H9 (cell line): Measurements from ENCODE around the gene XRCC6. TPM values are rescaled to one million over a fixed set of nuclear protein-coding genes. Genes with fewer than 3 reads are reported as not detected.

Source experiments
- DNase-seq: peaks from one replicate; pipeline ENCODE4 v3.0.0-alpha.2; 2017
- H2AFZ ChIP-seq: one replicate; pipeline ENCODE4 v1.6.1; 2013; ENCODE audit warnings: mild to moderate bottlenecking, low read length, control low read depth, moderate library complexity
- H2AK5ac ChIP-seq: 2 replicates; pipeline ENCODE4 v1.6.1; 2013; ENCODE audit warnings: low read length, control low read depth, mixed read lengths; ENCODE audit not compliant: insufficient read length
- H2BK120ac ChIP-seq: one replicate; pipeline ENCODE4 v1.6.1; 2013; ENCODE audit warnings: low read depth, mild to moderate bottlenecking, low read length, control low read depth, inconsistent platforms; ENCODE audit not compliant: poor library complexity, severe bottlenecking
- H2BK12ac ChIP-seq: 2 replicates; pipeline ENCODE4 v1.6.1; 2013; ENCODE audit warnings: low read length, control low read depth, mixed read lengths, low read depth; ENCODE audit not compliant: insufficient read length
- H2BK15ac ChIP-seq: 2 replicates; pipeline ENCODE4 v1.6.1; 2013; ENCODE audit warnings: low read depth, low read length, control low read depth
- H2BK20ac ChIP-seq: one replicate; pipeline ENCODE4 v1.6.1; 2013; ENCODE audit warnings: low read depth, mild to moderate bottlenecking, low read length, control low read depth, inconsistent platforms; ENCODE audit not compliant: poor library complexity, severe bottlenecking
- H2BK5ac ChIP-seq: 2 replicates; pipeline ENCODE4 v1.6.1; 2013; ENCODE audit warnings: low read length, control low read depth, mixed read lengths; ENCODE audit not compliant: insufficient read length
- H3K14ac ChIP-seq: 2 replicates; pipeline ENCODE4 v1.6.1; 2013; ENCODE audit warnings: low read length, control low read depth; ENCODE audit not compliant: insufficient read depth
- H3K18ac ChIP-seq: 2 replicates; pipeline ENCODE4 v1.6.1; 2013; ENCODE audit warnings: low read depth, mild to moderate bottlenecking, mixed read lengths, low read length, control low read depth; ENCODE audit not compliant: insufficient read length
- H3K23ac ChIP-seq: 2 replicates; pipeline ENCODE4 v1.6.1; 2013; ENCODE audit warnings: low read length, control low read depth, mixed read lengths, low read depth; ENCODE audit not compliant: insufficient read length
- H3K23me2 ChIP-seq: 2 replicates; pipeline ENCODE4 v1.6.1; 2013; ENCODE audit warnings: low read depth, mild to moderate bottlenecking, mixed read lengths, low read length, control low read depth; ENCODE audit not compliant: insufficient read length, poor library complexity, severe bottlenecking
- H3K27ac ChIP-seq: 2 replicates; pipeline ENCODE4 v1.5.1; 2013; ENCODE audit warnings: low read length, control low read depth, mixed read lengths, low read depth; ENCODE audit not compliant: insufficient read length
- H3K27me3 ChIP-seq: 2 replicates; pipeline ENCODE4 v1.6.1; 2013; ENCODE audit warnings: low read length, control low read depth, inconsistent platforms; ENCODE audit not compliant: insufficient read depth
- H3K4ac ChIP-seq: 2 replicates; pipeline ENCODE4 v1.6.1; 2013; ENCODE audit warnings: low read depth, mild to moderate bottlenecking, control low read depth, inconsistent platforms, low read length, moderate library complexity
- H3K4me1 ChIP-seq: 2 replicates; pipeline ENCODE4 v1.6.1; 2013; ENCODE audit warnings: low read length, control low read depth, inconsistent platforms; ENCODE audit not compliant: insufficient read depth
- H3K4me2 ChIP-seq: 2 replicates; pipeline ENCODE4 v1.6.1; 2013; ENCODE audit warnings: low read length, control low read depth, mixed read lengths; ENCODE audit not compliant: insufficient read length, insufficient read depth
- H3K56ac ChIP-seq: 2 replicates; pipeline ENCODE4 v1.6.1; 2013; ENCODE audit warnings: low read depth, mild to moderate bottlenecking, mixed read lengths, low read length, control low read depth; ENCODE audit not compliant: insufficient read length
- H3K79me1 ChIP-seq: 2 replicates; pipeline ENCODE4 v1.6.1; 2013; ENCODE audit warnings: low read depth, mild to moderate bottlenecking, moderate library complexity, low read length, control low read depth, inconsistent platforms; ENCODE audit not compliant: insufficient read depth, poor library complexity, severe bottlenecking
- H3K79me2 ChIP-seq: 2 replicates; pipeline ENCODE4 v1.6.1; 2013; ENCODE audit warnings: low read length, control low read depth, inconsistent platforms; ENCODE audit not compliant: insufficient read depth
- H3K9ac ChIP-seq: 2 replicates; pipeline ENCODE4 v1.6.1; 2013; ENCODE audit warnings: low read length, control low read depth, mixed read lengths; ENCODE audit not compliant: insufficient read length; ENCODE audit errors: extremely low read depth
- H3K9me3 ChIP-seq: one replicate; pipeline ENCODE4 v1.6.1; 2013; ENCODE audit warnings: low read depth, low read length, inconsistent platforms; ENCODE audit not compliant: control insufficient read depth
- H3T11ph ChIP-seq: one replicate; pipeline ENCODE4 v1.6.1; 2013; ENCODE audit warnings: mild to moderate bottlenecking, low read length, control low read depth, inconsistent platforms
- H4K20me1 ChIP-seq: one replicate; pipeline ENCODE4 v1.6.1; 2013; ENCODE audit not compliant: control insufficient read depth, insufficient read length, insufficient read depth
- H4K5ac ChIP-seq: 2 replicates; pipeline ENCODE4 v1.6.1; 2013; ENCODE audit warnings: low read depth, mild to moderate bottlenecking, mixed read lengths, low read length, control low read depth; ENCODE audit not compliant: insufficient read length
- H4K8ac ChIP-seq: replicated peaks from 2 replicates; pipeline ENCODE4 v1.6.1; 2013; ENCODE audit warnings: low read length, control low read depth, mixed read lengths, low read depth; ENCODE audit not compliant: insufficient read length
- H4K91ac ChIP-seq: 2 replicates; pipeline ENCODE4 v1.6.1; 2013; ENCODE audit warnings: low read depth, mild to moderate bottlenecking, moderate library complexity, mixed read lengths, low read length, control low read depth; ENCODE audit not compliant: insufficient read length
- H3K27ac Mint-ChIP-seq, 3 experiments: 2 replicates in 2 of 3; 3 replicates in 1 of 3; pipeline ENCODE4 v1.8.0; 2020 to 2021; ENCODE audit warnings: mixed read lengths in 3 of 3, mild to moderate bottlenecking in 1 of 3, moderate library complexity in 1 of 3
- H3K27me3 Mint-ChIP-seq: 2 replicates; pipeline ENCODE4 v1.8.0; 2021; ENCODE audit warnings: low read depth, mild to moderate bottlenecking, moderate library complexity, mixed read lengths
- H3K36me3 Mint-ChIP-seq, 3 experiments: 2 replicates in 2 of 3; 3 replicates in 1 of 3; pipeline ENCODE4 v1.8.0; 2020 to 2021; ENCODE audit warnings: low read depth in 3 of 3, mixed read lengths in 3 of 3; ENCODE audit not compliant: insufficient read depth in 1 of 3
- H3K4me1 Mint-ChIP-seq, 2 experiments: 2 replicates each; pipeline ENCODE4 v1.8.0; 2020; ENCODE audit warnings: mixed read lengths in 2 of 2
- H3K4me3 Mint-ChIP-seq, 2 experiments: 2 replicates in 1 of 2; 3 replicates in 1 of 2; pipeline ENCODE4 v1.8.0; 2020 to 2021; ENCODE audit warnings: mild to moderate bottlenecking in 2 of 2, mixed read lengths in 2 of 2, moderate library complexity in 1 of 2
- H3K9me3 Mint-ChIP-seq, 2 experiments: 2 replicates in 1 of 2; 3 replicates in 1 of 2; pipeline ENCODE4 v1.8.0; 2020; ENCODE audit warnings: mild to moderate bottlenecking in 2 of 2, mixed read lengths in 2 of 2, moderate library complexity in 1 of 2
- WGBS: extraction: QIAGEN DNeasy Blood & Tissue Kit; methylation state at CpG from one replicate; pipeline ENCODE4 v1.1.7; 2013; ENCODE audit warnings: missing lambda C conversion rate, low lambda C conversion rate, mixed read lengths; ENCODE audit not compliant: insufficient read length; ENCODE audit errors: extremely low coverage; 5-methylcytosine and 5-hydroxymethylcytosine counted together
- total RNA-seq: library from RNA; stranded (reverse); gene quantifications from 2 replicates; pipeline ENCODE4 v1.2.1, GENCODE V29; 2021
- TF ChIP-seq, protein P1 (sequence below): fragments of 200-600 bp; sonication (generic); conservative IDR thresholded peaks from 3 replicates; pipeline ENCODE4 v1.8.0; 2021; ENCODE audit warnings: antibody characterized with exemption, mild to moderate bottlenecking

XRCC6 gene
- total RNA-seq, 1 experiment from 2014 or later: 461 TPM

DNA sequence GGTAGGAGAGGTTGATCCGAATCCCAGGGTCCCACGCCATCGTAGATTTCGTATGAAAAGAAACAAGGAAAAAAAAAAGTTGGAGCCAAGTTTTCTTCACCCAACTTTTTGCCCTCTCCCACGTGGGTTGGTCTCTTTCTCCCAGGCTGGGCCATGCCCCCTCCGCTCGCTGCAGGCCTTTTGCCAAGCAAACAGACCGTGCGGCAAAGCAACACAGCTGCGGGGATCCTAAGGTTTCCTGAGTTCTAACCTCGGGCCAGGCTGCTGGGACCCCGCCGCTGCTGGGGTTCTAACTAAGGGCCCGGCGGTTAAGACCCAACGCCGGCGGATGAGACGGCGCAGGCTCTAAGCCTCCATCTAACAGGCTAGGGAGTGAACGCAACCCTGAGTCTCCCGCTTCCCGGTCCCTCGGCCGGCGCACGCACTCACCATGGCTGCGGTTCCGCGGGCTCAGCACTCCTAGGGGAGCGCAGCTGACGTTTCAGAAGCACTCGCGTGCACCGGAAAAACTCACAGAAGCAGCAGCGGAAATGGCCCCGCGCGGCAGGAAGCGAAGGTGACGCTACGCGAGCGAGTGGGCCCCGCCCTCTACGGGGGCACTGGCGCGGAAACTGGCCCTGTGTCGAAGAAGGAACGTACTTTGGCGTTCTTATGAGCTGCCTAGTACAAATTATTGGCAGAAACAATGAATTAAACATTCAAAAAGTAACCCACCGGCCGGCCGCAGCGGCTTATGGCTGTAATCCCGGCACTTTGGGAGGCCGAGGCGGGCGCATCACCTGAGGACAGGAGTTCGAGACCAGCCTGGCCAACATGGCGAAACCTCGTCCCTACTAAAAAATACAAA is 67.5 kb downstream of the XRCC6 start, which contains the start of gene SNU13:
SNU13 (minus strand) TSS at position 503 of the 847 bp plus-strand sequence; CDS start at position 432, 71 bp downstream.
- peak within 1 kb of the TSS; percentile 98 for H3K4me2 ChIP-seq
- no peaks in the 10 kb centered on the region for H3K27me3 ChIP-seq
- no peaks in the 10 kb centered on the region for H3K79me1 ChIP-seq
- H3K4ac ChIP-seq: no peak within 1 kb of the TSS
- peak within 1 kb of the TSS; percentile 81 for H3K14ac ChIP-seq
- peaks cover 13% of the 10 kb centered on the region for H3K23me2 ChIP-seq
- H2BK20ac ChIP-seq: no peak within 1 kb of the TSS
- peaks cover 9 to 10% of the 10 kb centered on the region in 2 experiments for H3K4me1 Mint-ChIP-seq
- peak within 1 kb of the TSS; percentile 92 to 99 for H3K4me3 Mint-ChIP-seq
- H3K79me2 ChIP-seq: peaks cover 11% of the 10 kb centered on the region; the same call in 1 of the 2 replicates
- no peaks in the 10 kb centered on the region; a peak in 2 of 7 replicates for H3K36me3 Mint-ChIP-seq
- no CpG with 5 or more reads among the region's 62 CpGs for WGBS
- no peaks in the 10 kb centered on the region for H3K9me3 ChIP-seq
- H3K56ac ChIP-seq: no peak within 1 kb of the TSS
- TF ChIP-seq, protein P1, sequence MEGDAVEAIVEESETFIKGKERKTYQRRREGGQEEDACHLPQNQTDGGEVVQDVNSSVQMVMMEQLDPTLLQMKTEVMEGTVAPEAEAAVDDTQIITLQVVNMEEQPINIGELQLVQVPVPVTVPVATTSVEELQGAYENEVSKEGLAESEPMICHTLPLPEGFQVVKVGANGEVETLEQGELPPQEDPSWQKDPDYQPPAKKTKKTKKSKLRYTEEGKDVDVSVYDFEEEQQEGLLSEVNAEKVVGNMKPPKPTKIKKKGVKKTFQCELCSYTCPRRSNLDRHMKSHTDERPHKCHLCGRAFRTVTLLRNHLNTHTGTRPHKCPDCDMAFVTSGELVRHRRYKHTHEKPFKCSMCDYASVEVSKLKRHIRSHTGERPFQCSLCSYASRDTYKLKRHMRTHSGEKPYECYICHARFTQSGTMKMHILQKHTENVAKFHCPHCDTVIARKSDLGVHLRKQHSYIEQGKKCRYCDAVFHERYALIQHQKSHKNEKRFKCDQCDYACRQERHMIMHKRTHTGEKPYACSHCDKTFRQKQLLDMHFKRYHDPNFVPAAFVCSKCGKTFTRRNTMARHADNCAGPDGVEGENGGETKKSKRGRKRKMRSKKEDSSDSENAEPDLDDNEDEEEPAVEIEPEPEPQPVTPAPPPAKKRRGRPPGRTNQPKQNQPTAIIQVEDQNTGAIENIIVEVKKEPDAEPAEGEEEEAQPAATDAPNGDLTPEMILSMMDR: no peak
- H3K9ac ChIP-seq: peak within 1 kb of the TSS; percentile 84
- no peaks in the 10 kb centered on the region for H4K20me1 ChIP-seq
- H3T11ph ChIP-seq: no peak within 1 kb of the TSS
- H2BK120ac ChIP-seq: no peak within 1 kb of the TSS
- no peak within 1 kb of the TSS for H2AFZ ChIP-seq
- H3K23ac ChIP-seq: no peak within 1 kb of the TSS
- no peak within 1 kb of the TSS for H4K91ac ChIP-seq
- peak; percentile 88 for DNase-seq
- H3K27me3 Mint-ChIP-seq: no peaks in the 10 kb centered on the region
- H4K5ac ChIP-seq: no peak within 1 kb of the TSS
- no peak within 1 kb of the TSS for H4K8ac ChIP-seq
- H3K18ac ChIP-seq: peak within 1 kb of the TSS; percentile 16
- H3K4me1 ChIP-seq: no peaks in the 10 kb centered on the region
- H3K27ac ChIP-seq: no peak within 1 kb of the TSS
- H2AK5ac ChIP-seq: no peak within 1 kb of the TSS
- H2BK12ac ChIP-seq: no peak within 1 kb of the TSS
- no peak within 1 kb of the TSS for H2BK5ac ChIP-seq
- no peaks in the 10 kb centered on the region for H3K9me3 Mint-ChIP-seq
- H2BK15ac ChIP-seq: no peak within 1 kb of the TSS
- H3K27ac Mint-ChIP-seq: peak within 1 kb of the TSS; percentile 91 to 97 (median 93)
